HG03103 (cell line): ENCODE measurements around the gene OR2A7.
"Not testable (repeated sequence)": the region's sequence is repeated elsewhere in the genome, so short reads cannot be mapped to it uniquely, and the experiment has no call there.

Source experiments
- ATAC-seq: cut with Tn5 transposase; IDR thresholded peaks from one replicate; pipeline ENCODE4 v1.9.1; 2021; ENCODE audit warnings: low read depth; ENCODE audit not compliant: unreplicated experiment

OR2A7 gene

DNA sequence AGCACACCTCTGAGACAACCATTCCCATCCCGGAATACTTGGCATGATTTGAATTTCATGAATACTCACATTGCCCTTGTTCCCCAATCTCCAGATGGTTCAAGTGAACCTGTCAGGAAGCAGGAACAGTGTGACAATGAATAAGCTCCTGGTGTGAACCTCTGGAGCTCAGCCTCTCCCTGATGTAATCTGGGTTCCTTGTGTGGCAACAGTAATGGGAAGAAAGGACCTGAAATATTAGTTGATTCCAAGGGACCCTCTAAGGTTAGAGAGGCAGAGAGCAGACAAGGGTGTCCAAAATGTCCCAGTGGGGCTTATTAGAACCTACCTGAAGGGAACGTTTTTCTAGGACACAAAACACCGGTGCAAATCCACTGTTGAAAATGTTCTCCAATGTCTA lies 8.5 kb downstream of the OR2A7 start:
- no peak for ATAC-seq

DNA sequence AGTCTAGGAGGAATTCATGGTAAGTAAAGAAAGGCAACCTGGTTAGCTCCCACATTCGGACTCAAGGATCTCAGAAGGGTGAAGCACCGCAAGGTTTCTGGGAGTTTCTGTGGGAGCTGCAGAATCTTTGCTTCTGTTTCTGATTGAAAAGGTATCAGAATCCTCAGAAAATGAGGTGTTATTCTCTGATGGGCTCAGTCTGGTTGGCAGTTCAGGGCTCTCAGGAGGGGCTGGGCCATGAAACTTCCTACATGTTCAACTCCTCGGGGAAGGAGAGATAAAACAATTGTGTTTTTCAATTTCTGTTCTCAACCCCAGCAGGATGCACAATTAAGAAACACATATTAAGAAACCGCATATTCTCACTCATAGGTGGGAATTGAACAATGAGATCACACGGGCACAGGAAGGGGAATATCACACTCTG lies 9.1 kb downstream of the OR2A7 start:
- no peak for ATAC-seq

DNA sequence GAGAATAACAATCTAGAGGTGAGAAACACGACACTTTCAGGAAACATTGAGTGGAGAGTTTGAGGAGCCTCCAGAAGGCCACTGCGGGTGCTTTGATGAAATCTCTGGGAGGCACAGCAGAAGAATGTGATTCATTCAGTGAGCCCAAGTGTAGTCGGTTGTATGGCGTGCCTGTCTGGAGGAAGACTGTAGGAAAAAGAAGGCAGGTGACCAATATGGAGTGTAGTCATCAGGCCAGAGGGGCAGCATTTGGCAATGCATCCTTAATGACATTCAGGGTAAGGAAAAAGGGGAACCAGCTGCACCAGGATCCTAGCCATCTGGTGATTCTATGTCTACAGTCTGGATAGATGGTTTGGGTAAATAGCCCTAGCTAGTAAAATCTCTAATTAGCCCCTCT lies 12.3 kb downstream of the OR2A7 start:
- ATAC-seq: not testable (repeated sequence)

GRCh38 chr7:144247674-144248330 lies 16.8 kb downstream of the OR2A7 start:
- not testable (repeated sequence) for ATAC-seq

- not testable (repeated sequence) for ATAC-seq
These were observed 17.6 kb downstream of the OR2A7 start for GRCh38 chr7:144246967-144247366.

- not testable (repeated sequence) for ATAC-seq
These were observed 19.2 kb downstream of the OR2A7 start for GRCh38 chr7:144245372-144245771.

DNA sequence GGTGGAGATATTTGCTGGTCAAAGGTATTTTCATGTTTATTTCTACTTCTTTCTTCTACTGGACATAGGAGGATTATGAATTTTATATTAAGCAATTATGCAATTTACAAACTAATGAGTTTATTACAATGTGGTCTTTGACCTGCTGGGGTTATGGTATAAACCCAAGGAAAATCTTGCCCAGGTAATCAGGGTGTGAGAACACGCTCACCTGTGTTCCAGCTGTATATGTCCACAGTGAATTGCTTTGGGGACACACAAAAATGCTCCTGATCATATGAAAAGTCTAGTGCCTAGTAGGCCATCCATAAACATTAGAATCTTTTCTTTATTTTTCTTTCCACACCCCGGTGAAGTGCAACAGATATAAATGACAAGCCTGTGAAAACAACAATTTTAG lies 25.2 kb downstream of the OR2A7 start, which contains the start of gene OR2A42:
Gene OR2A42 (minus strand): TSS at position 241 of the 400 bp plus-strand sequence. CDS start 6,762 bp downstream, outside the sequence.
- not testable (repeated sequence) for ATAC-seq

DNA sequence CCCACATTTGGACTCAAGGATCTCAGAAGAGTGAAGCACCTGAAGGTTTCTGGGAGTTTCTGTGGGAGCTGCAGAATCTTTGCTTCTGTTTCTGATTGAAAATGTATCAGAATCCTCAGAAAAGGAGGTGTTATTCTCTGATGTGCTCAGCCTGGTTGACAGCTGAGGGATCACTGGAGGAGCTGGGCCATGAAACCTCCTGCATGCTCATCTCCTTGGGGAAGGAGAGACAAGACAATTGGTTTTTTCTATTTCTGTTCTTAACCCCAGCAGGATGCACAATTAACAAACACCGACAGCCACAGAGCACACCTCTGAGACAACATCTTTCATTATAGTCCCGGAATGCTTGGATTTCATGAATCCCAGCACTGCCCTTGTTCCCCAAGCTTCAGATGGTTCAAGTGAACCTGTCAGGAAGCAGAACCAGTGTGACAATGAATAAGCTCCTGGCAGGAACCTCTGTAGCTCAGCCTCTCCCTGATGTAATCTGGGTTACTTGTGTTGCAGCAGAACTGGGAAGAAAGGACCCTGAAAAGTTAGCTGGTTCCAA lies 26.0 kb downstream of the OR2A7 start:
- not testable (repeated sequence) for ATAC-seq

DNA sequence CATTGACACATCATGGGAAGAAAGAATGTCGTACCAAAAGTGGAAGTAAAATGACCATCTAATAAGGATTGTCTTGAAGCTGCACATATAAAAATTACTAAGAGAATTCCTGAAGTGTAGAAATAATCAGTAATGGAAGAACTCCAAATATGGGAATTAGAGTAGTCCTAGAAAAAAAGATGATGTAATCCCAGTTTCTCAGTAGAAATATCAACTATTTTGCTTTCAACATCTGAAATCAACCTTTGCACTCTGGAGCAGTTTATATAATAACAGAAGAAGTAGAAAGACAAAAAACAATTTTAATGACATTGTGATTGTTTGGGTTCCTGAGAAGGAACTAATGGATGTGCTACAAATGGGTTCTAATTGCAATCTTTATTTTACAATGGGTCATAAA lies 31.6 kb downstream of the OR2A7 start:
- ATAC-seq: not testable (repeated sequence)

GRCh38 chr7:144231027-144231426 lies 33.6 kb downstream of the OR2A7 start:
- not testable (repeated sequence) for ATAC-seq

DNA sequence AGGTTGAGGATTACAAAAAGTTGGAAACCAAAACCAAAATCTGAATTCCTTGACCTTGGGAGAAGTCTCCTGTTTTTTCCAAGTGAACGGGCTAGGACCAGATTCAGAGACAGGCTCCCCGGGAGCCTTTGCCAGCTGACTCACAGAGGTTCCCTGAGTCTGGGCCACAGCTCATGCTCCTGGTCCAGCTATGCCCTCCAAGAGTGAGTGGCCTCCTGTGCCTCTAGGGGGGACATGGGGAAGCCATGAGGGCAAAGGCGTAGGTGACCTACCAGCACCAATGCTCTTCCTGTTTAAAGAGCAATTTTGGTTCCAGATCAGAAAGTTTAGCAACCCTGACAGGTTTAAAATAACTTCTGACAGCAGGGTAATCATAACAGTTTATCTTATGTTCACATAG lies 35.8 kb downstream of the OR2A7 start:
- not testable (repeated sequence) for ATAC-seq

- not testable (repeated sequence) for ATAC-seq
These were observed 37.7 kb downstream of the OR2A7 start for GRCh38 chr7:144226866-144227265.

- ATAC-seq: not testable (repeated sequence)
These were observed 40.9 kb downstream of the OR2A7 start for GRCh38 chr7:144223675-144224074.

DNA sequence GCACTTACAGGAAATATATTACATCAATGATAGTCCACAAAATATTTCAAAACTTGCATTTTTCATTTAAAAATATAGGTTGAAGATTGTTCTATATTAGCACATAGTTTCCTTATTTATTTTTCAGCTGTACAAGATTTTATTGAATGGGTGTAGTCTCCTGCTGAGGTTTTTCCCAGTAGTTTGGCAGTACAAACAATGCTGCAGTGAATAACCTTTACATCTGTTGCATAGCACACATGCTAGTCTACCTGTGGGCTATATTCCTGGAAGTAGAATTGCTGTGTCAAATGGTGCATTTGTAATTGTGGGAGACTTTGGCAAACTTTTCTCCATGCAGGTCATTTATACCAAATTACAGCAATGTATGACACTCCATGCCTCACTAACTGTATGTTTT lies 44.1 kb downstream of the OR2A7 start:
- not testable (repeated sequence) for ATAC-seq

DNA sequence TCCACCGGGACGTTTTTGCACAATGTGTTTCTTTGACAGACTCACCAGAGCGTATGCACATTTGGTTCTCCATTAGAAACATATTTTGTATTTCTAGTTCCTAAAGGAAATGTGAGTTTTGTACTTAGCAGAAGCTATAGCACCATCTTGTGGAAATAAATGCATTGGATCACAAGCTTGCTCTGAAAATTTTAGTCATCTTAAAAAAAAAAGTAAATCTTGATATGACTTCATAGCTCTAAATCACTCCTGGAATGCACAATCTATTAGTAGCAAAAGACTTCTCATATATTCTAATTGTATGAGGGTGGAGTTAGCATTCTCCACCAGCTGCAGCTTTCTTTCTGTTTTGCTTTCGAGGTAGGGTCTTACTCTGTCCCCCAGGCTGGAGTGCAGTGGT lies 45.4 kb downstream of the OR2A7 start:
- ATAC-seq: not testable (repeated sequence)

- ATAC-seq: not testable (repeated sequence)
These were observed 46.0 kb downstream of the OR2A7 start for GRCh38 chr7:144218581-144218980.

DNA sequence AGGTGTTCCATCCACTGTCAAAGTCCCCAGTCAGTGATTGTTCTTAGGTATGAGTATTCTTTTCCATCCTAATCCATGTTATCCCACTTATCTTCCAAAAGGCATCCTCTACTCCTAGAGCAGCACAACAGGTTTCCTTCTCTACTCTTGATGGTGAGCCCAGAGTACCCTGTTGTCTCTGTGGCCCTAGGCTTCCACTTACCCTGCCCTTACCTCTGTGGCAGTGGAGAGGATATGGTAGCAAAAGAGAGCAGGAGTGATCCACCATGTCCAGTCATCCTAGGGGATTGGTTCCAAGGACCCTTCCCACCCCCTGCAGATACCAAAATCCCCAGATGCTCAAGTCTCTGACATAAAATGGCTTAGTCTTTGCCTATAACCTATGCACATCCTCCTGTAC lies 47.4 kb downstream of the OR2A7 start:
- not testable (repeated sequence) for ATAC-seq
